Right lung (tissue), 5 donors: ENCODE results near the gene GABRB1. TPM values are rescaled to one million over a fixed set of nuclear protein-coding genes. Genes with fewer than 3 reads are reported as not detected.

Experiments
- DNase-seq, 2 donors: peaks; one replicate each; pipeline ENCODE4 v3.0.0-alpha.2; 2013
- polyA plus RNA-seq, 5 donors: library from polyadenylated mRNA; unstranded; fragments of 120-200 nt; gene quantifications; one replicate each; pipeline versions ENCODE4 v1.2.1 to v1.2.3, GENCODE V29; 2013; ENCODE audit warnings: inconsistent platforms in 1 of 5, low replicate concordance in 1 of 5; ENCODE audit not compliant: insufficient read length in 5 of 5, insufficient read depth in 1 of 5

GABRB1 gene
- polyA plus RNA-seq, 5 donors, result 0.08 to 0.33 TPM; not detected in 3

GRCh38 chr4:47383829-47384427 is 352.6 kb downstream of the GABRB1 start:
- no peak for DNase-seq

DNA sequence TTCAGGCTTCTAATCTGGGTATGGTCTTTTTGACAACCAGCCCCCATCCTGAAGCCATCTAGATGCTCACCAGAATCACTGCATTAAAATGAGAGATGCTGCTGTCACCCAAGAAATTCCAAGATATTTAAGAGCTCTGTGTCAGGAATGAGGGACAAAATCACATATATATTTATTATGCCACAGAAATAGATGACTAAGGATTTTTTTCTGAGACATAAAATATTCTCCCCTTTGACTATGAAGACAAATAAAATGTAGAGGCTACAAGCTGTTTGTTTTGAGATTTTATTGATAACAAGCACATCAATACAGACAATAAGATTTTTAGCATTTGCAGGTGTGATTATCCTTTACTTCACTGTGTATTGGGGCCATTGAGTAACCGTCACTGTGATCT is 354.8 kb downstream of the GABRB1 start:
- no peak for DNase-seq

GRCh38 chr4:47386561-47387235 is 355.3 kb downstream of the GABRB1 start:
- no peak for DNase-seq

- no peak for DNase-seq
Observed at GRCh38 chr4:47390428-47391125, 359.2 kb downstream of the GABRB1 start.

GRCh38 chr4:47391256-47391655 is 359.9 kb downstream of the GABRB1 start:
- no peak for DNase-seq

DNA sequence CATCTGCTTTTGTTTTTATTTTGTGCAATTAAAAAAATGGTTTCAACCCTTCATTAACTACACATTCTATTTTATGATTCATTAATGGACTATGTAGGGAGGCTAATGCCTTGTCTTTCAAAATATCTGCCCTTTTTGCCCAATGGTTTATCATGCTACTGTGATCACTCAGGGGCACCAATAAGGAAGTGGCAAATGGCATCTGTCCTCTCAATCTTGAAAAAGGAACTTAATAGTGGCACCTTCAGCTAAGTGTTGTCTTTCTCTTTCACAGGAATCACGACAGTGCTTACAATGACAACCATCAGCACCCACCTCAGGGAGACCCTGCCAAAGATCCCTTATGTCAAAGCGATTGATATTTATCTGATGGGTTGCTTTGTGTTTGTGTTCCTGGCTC is 375.0 kb downstream of the GABRB1 start:
- DNase-seq, result no peak

GRCh38 chr4:47410271-47410670 is 378.9 kb downstream of the GABRB1 start:
- DNase-seq, result no peak

- DNase-seq, result no peak
Observed at GRCh38 chr4:47413521-47413920, 382.2 kb downstream of the GABRB1 start.

DNA sequence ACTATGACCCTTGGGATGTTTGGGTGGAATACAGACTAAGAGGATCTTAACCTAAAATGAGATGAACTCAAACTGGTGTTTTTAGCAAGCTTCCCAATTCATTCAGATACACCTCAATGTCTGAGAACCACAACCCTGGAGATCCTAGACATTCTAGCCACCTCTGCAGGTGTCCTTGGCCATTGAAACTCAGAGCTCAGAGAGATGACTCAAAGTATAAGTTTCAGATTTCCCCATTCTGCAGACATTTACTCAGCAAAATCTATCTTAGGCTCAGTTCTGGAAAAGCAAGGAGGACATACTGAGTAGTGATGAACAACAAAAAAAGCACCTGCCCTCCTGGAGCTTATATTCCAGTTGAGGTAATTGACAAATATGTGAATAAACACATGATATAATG is 384.4 kb downstream of the GABRB1 start:
- no peak for DNase-seq

DNA sequence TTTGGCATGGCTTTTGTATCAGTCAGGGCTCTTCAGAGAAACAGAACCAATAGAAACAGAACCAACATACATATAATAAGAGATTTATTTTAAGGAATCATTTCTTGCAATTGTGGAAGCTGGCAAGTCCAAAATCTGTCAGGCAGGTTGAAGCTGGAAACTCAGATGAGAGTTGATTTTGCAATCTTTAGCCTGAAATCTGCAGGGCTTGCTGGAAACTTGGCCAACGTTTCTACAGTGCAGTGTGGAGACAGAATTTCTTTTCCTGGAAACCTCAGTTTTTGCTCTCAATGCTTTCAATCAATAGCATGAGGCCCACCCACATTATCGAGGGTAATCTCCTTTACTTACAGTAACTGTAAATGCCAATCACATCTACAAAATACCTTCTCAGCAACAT is 386.8 kb downstream of the GABRB1 start:
- peak in 1 of 2 donors; percentile 1 for DNase-seq

- DNase-seq, result no peak
Observed at GRCh38 chr4:47419296-47419695, 387.9 kb downstream of the GABRB1 start.

GRCh38 chr4:47425628-47426027 is 394.3 kb downstream of the GABRB1 start:
- DNase-seq, result no peak

DNA sequence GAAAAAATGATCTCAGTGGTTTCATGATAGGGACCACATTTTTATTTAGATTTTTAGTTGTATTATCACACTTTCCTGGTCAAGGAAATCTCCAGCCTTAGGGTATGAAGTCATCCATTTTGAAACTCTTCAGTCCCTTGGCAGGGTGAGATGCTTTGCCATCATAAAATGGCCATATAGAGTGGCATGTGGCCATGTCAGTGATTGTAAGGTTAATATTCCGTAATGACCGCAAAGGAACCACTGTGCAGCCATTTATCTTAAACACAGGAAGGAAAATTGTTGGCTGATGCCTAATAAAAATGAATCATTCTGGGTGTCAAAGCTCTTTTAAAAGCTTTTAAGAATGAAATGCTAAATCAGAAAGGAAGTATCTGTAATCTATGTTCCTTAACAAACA is 396.6 kb downstream of the GABRB1 start:
- no peak for DNase-seq

- DNase-seq, result no peak
Observed at GRCh38 chr4:47432749-47433148, 401.4 kb downstream of the GABRB1 start.

- DNase-seq, result no peak
Observed at GRCh38 chr4:47434931-47435330, 403.6 kb downstream of the GABRB1 start.

DNA sequence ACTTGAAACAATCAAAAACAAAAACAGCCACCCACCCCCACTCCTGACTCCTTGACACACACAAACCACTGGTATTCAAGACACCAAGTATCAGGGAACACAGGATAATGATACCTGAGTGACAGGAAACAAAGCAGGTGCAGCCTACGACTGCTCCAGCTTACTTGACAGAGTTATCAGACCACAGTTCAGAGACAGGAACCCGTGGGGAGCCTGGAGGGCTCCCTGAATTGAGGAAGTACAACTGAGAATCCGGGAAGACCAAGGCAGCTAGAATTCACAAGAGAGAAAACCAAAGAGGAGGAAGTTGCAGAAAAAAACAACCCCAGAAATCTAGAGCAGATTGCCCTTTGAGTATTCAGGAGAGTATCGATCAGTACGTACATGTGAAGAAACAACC is 411.6 kb downstream of the GABRB1 start:
- no peak for DNase-seq

- DNase-seq, result no peak
Observed at GRCh38 chr4:47444031-47444430, 412.7 kb downstream of the GABRB1 start.

GRCh38 chr4:47451657-47452056 is 420.3 kb downstream of the GABRB1 start:
- no peak for DNase-seq

GRCh38 chr4:47462799-47463234 is 431.4 kb downstream of the GABRB1 start:
- no peak for DNase-seq

DNA sequence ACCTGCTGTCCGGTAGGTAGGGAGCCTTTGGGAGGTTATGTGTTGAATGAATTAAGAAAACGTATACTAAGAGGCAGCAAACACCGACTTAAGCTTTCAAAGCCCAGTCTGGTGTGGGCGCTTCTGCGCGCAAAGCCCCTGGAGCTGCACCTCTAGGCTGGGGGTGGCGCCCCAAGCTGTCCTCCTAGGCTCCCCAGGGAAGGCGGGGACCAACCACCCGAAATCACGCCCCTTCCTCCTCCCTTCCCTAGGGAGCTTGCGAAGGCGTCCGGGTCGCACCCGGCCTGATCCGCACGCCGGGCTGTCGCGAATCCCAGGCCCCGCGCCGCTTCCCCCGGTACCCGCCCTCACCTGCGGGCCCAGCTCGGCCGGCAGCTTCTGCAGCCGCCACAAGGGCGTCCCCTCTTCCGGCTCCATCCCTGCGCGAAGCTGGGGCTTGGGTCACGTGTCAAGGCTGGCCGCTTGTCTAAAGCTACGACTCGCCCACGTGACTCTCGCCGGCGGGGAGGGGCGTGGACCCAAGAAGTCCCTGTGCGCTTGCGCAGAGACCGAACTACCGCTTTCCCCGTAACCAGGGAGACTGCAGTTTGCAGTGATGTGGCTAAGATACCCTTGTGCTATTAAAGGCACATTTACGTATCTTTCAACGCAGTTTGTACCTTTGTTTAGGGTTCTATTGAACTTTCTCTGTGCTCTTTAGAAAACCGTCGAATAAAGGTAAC is 432.0 kb downstream of the GABRB1 start, which contains the start of gene COMMD8:
COMMD8 (minus strand) TSS at position 468 of the 722 bp plus-strand sequence; CDS start at position 417, 51 bp downstream.
- DNase-seq, result peak; percentile 94 to 95

- DNase-seq, result no peak
Observed at GRCh38 chr4:47465004-47465403, 433.6 kb downstream of the GABRB1 start.

GRCh38 chr4:47466056-47466785 is 434.9 kb downstream of the GABRB1 start:
- no peak for DNase-seq
